Fibroblast of the aortic adventitia (primary cell): Measurements from ENCODE around the gene MYCBP2. TPM values are rescaled to one million over a fixed set of nuclear protein-coding genes. Genes with fewer than 3 reads are reported as not detected.

Experiments used
- DNase-seq: peaks from one replicate; pipeline ENCODE4 v3.0.0-alpha.2; 2010; ENCODE audit warnings: low read depth
- H3K4me3 ChIP-seq: 2 replicates; pipeline ENCODE4 v1.5.1; 2011; ENCODE audit warnings: low read depth, mild to moderate bottlenecking, control low read depth, low read length, moderate library complexity
- total RNA-seq: library from RNA; depleted of rRNA; stranded (reverse); fragments of >200 nt; gene quantifications from 2 replicates; pipeline ENCODE4 v1.2.3, GENCODE V29; 2012; ENCODE audit warnings: low replicate concordance
- TF ChIP-seq, protein P1 (sequence below): IDR thresholded peaks from 2 replicates; pipeline ENCODE4 v1.5.1; 2011; ENCODE audit warnings: mild to moderate bottlenecking, low read length, control low read depth, inconsistent platforms; ENCODE audit not compliant: insufficient read depth

The MYCBP2 gene
- total RNA-seq, 1 donor: 84.9 TPM

DNA sequence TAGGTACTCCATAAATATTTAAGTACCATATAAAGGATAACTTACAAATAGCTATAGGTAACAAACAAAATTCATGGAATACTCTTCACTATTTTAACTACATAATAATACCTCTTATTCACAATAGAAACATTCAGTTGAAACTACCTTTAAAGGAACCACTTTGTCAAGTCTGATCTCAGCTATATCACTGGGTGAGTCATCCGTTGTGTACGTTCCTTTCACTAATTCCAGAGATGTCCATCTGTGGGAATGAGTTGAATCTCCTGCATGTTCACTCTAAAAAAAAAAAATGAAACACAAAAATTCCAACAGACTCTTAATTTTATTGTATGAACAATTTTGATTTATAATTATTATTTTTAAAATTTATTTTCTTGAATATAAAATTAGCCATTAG is 150.5 kb downstream of the MYCBP2 start:
- H3K4me3 ChIP-seq: no peak overlapping the region
- peak; percentile 3 for DNase-seq

DNA sequence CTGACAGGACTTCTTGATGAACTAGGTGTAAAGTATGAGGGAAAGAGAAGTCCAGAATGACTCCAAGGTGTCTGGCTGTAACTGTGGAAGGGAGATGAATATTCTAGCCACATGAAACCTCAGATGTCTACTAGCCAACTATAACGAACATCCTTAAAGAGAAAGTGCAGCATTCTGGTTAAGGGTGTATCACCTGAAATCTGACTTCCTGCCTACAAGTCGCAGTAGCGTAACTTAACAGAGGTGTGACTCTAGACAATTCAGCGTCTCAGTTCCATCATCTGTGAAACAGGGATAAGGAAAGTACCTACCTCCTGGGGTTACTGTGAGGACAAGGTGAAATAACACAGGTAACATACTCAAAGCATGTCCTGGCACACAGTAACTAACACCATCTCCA is 154.2 kb downstream of the MYCBP2 start:
- DNase-seq: no peak
- no peak overlapping the region for H3K4me3 ChIP-seq
- TF ChIP-seq, protein P1, sequence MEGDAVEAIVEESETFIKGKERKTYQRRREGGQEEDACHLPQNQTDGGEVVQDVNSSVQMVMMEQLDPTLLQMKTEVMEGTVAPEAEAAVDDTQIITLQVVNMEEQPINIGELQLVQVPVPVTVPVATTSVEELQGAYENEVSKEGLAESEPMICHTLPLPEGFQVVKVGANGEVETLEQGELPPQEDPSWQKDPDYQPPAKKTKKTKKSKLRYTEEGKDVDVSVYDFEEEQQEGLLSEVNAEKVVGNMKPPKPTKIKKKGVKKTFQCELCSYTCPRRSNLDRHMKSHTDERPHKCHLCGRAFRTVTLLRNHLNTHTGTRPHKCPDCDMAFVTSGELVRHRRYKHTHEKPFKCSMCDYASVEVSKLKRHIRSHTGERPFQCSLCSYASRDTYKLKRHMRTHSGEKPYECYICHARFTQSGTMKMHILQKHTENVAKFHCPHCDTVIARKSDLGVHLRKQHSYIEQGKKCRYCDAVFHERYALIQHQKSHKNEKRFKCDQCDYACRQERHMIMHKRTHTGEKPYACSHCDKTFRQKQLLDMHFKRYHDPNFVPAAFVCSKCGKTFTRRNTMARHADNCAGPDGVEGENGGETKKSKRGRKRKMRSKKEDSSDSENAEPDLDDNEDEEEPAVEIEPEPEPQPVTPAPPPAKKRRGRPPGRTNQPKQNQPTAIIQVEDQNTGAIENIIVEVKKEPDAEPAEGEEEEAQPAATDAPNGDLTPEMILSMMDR: no peak

More for the DNA sequence above, 150.5 kb downstream of the MYCBP2 start:
- TF ChIP-seq, protein P1: no peak

DNA sequence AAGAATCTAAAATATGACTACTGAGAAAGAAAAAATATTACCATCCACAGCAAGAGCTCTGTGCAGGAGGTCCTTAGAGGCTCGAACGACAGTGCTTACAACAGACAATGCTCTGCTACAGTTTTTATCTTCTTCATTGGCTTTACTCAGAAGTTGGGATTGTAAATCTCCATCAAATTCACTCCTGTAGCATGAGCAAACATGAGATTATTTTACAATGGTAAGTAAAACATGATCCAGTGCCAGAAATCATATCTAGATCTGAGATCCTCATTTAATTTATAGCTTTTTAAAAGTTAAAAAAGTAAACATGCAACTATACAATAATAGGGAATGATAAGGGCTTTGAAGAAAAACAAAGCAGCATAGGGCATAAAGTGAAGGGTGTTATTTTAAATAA is 155.4 kb downstream of the MYCBP2 start:
- TF ChIP-seq, protein P1: no peak
- no peak overlapping the region for H3K4me3 ChIP-seq
- no peak for DNase-seq

DNA sequence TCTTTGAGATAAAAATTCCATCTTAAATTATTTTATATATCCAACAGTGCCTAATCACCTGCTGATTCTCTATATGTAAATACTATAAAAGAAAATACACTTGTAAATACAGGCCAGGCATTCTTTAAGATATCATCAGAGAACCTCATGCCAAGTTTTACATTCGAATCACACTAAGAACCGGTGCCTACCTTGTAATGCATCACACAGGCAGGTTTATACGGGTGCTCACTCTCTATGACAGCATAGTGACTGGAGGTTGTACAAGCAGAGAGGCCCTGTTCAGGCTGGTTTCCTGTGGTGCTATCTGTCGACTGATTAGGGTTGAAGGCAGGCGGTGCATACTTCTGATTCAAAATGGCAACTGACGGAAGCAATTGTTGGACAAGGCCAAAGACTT is 158.7 kb downstream of the MYCBP2 start:
- TF ChIP-seq, protein P1: no peak
- DNase-seq: no peak

DNA sequence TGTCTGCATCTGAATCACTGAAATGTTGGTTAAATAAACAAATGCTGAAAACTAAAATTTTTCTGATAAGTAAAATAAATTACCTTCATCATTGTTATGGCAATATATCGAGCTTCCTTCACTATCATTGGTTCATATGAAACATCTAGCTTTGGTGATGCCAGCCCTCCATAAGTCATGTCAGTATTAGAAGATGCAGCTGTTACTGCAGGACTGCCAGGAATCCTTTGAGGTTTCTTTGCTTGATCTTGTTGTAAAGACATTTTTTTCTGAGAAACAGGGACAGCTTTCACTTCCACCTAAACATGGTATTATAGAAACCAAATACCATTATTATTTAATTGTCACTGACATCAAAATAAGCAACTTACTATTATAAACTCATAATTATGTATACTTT is 176.2 kb downstream of the MYCBP2 start:
- TF ChIP-seq, protein P1: no peak
- no peak overlapping the region for H3K4me3 ChIP-seq
- DNase-seq: peak; percentile 11

More for the DNA sequence above, 158.7 kb downstream of the MYCBP2 start:
- H3K4me3 ChIP-seq: no peak overlapping the region

DNA sequence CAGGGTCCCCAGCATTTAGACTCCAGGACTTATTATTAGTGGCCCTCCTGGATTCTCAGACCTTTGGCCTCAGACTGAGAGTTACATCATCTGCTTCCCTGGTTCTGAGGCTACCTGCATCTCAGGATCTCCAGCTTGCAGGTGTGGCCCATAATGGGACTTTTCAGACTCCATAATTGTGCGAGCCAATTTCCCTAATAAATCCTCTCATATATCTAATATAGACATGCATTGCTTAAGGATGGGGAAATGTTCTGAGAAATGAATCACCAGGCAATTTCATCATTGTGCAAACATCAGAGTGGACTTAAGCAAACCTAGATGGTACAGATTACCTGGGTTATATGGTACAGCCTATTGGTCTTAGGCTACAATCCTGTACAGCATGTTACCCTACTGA is 183.5 kb downstream of the MYCBP2 start:
- TF ChIP-seq, protein P1: no peak
- DNase-seq: peak; percentile 10

DNA sequence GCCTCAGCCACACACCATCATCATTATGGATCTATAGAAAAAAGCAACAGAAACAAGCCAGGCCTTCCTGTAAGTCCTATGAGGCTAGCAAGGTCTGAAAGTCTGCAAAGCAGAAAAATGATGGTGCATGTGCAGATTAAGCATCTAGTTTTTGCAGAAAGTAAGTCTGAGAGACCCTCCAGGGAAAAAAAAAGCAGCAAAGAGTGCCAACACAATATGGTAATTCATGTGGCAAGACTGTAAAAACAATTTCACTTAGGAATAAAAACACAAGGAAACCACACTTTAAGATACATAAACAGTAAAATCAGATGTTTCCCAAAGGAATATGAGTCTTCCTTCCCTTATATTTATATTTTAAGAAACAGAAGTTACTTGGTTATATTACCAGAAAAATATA is 187.6 kb downstream of the MYCBP2 start:
- no peak overlapping the region for H3K4me3 ChIP-seq
- no peak for DNase-seq
- TF ChIP-seq, protein P1: no peak

More for the DNA sequence above, 183.5 kb downstream of the MYCBP2 start:
- H3K4me3 ChIP-seq: no peak overlapping the region
